Ishikawa (cell line): ENCODE data around the gene DYRK3.

Experiments used
- CEBPB ChIP-seq: IDR thresholded peaks from 2 replicates; pipeline ENCODE4 v1.6.1; 2012
- EP300 ChIP-seq: IDR thresholded peaks from 2 replicates; pipeline ENCODE4 v1.6.1; 2012; ENCODE audit warnings: borderline replicate concordance
- RAD21 ChIP-seq: IDR thresholded peaks from 2 replicates; pipeline ENCODE4 v1.6.1; 2012; ENCODE audit warnings: low read depth
- REST ChIP-seq: IDR thresholded peaks from 2 replicates; pipeline ENCODE4 v1.6.1; 2012; ENCODE audit warnings: low read depth, mild to moderate bottlenecking
- TCF12 ChIP-seq: IDR thresholded peaks from 2 replicates; pipeline ENCODE4 v1.6.1; 2012; ENCODE audit warnings: low read depth
- YY1 ChIP-seq: IDR thresholded peaks from 2 replicates; pipeline ENCODE4 v1.6.1; 2012; ENCODE audit warnings: low read depth

DNA sequence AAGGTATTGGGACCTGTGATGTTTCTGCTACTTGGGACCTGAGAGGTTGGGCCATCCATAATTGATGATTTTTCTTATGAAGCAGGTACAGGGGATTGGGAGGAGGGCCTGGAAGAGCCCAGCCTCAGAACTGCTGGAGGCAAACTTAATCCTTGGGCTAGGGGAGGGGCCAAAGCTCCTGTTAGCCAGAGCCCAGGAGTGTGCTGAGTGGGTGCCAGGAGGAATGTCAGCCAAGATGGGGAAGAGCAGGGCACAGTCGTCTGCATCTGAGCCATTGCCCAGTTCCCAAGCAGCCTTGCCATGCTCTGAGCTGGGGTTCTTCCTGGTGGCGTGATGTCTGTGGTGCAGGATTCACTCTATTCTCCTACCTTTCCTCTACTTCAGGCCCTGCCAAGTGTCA is 55.2 kb downstream of the DYRK3 start:
- TF ChIP-seq YY1 (no peak), CEBPB (no peak), EP300 (no peak), REST (no peak), RAD21 (no peak), TCF12 (no peak)
